Left ventricle myocardium inferior (tissue), 1 donor: ENCODE data around the gene CEACAM4. TPM values are rescaled to one million over a fixed set of nuclear protein-coding genes. Genes with fewer than 3 reads are reported as not detected.

Experiments used
- DNase-seq: peaks from one replicate; pipeline ENCODE4 v3.0.0-alpha.2; 2020
- H3K27ac ChIP-seq: fragments of 200-600 bp; replicated peaks from 2 replicates; pipeline ENCODE4 v1.8.0; 2021
- H3K27me3 ChIP-seq: fragments of 200-600 bp; 2 replicates; pipeline ENCODE4 v1.8.0; 2021; ENCODE audit warnings: low read depth
- H3K36me3 ChIP-seq: fragments of 200-600 bp; 2 replicates; pipeline ENCODE4 v1.8.0; 2021
- H3K4me1 ChIP-seq: fragments of 200-600 bp; 2 replicates; pipeline ENCODE4 v1.8.0; 2021
- H3K4me3 ChIP-seq: fragments of 200-600 bp; 2 replicates; pipeline ENCODE4 v1.8.0; 2021; ENCODE audit warnings: mild to moderate bottlenecking, moderate library complexity
- H3K9me3 ChIP-seq: fragments of 200-600 bp; replicated peaks from 2 replicates; pipeline ENCODE4 v1.8.0; 2021
- intact Hi-C: fragments of 100-400 bp; cut with micrococcal nuclease; formaldehyde crosslinking; loops from one replicate; pipeline ENCODE4 v1.11.0; 2022
- total RNA-seq: library from RNA; stranded (reverse); fragmentation: NEBNext Ultra II Directional; extraction: Animal tissue kit (Norgen Biotek cat#: 25700); gene quantifications from one replicate; pipeline ENCODE4 v1.2.1, GENCODE V29; 2021
- TF ChIP-seq, protein P1 (sequence below): fragments of 200-600 bp; IDR thresholded peaks from 2 replicates; pipeline ENCODE4 v1.8.0; 2021; ENCODE audit warnings: antibody characterized with exemption, mild to moderate bottlenecking, borderline replicate concordance
- donor health status: DM: no; HTN: yes; CAD: no; lungs with severe emphysema.

The CEACAM4 gene
- total RNA-seq, 1 donor from 2014 or later, result 0.25 TPM

DNA sequence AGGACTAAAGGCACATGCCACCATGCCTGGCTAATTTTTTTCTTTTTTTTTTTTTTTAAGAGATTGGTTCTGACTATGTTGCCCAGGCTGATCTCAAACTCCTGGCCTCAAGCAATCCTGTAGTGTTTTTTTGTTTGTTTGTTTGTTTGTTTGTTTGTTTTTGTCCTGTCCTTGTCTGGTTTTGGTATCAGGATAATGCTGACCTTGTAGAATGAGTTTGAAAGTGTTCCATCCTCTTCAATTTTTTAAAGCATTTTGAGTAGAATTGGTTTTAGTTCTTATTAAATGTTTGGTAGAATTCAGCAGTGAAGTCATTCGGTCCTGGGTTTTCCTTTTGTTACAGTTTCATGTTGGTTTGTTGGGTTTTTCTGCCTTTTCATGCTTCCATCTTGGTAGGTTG is 19.2 kb downstream of the CEACAM4 start:
- intact Hi-C loops, result no loop called here

DNA sequence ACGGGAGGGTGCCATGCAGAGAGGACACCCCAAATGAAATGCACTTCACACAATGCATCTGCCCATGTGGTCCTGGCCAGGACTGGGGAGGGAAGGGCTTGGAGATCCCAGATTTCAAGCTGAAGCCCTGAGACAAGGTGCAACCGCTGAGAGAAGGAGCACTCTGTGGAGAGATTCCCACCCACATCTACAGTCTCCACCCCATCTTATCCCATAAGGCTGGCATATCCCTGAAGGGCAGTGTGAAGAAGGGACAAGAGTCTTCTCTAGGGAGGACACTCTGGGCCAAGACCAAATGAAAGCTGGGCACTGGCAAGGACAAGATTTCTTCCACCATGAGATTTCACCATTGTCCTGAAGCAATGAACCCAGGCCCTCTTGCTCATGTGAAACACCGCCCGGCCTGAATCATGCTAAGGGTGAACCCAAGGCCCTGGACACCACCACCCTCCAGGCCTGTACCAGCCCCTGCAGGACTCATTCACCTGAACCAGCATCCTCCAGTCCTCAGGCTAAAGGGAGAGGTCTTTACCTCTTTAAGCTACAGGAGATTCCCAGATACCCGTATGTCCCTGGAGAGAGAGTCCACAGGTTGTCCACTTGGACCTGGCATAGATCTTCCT is 20.5 kb downstream of the CEACAM4 start:
- intact Hi-C loops, result no loop called here
- Histone ChIP-seq H3K9me3 (peaks cover 13% of the 10 kb centered on the region), H3K4me3 (no peak overlapping the region), H3K27ac (no peak overlapping the region), H3K4me1 (no peaks in the 10 kb centered on the region), H3K27me3 (peaks cover 49% of the 10 kb centered on the region), H3K36me3 (no peaks in the 10 kb centered on the region)
- no peak for DNase-seq
- TF ChIP-seq, protein P1, sequence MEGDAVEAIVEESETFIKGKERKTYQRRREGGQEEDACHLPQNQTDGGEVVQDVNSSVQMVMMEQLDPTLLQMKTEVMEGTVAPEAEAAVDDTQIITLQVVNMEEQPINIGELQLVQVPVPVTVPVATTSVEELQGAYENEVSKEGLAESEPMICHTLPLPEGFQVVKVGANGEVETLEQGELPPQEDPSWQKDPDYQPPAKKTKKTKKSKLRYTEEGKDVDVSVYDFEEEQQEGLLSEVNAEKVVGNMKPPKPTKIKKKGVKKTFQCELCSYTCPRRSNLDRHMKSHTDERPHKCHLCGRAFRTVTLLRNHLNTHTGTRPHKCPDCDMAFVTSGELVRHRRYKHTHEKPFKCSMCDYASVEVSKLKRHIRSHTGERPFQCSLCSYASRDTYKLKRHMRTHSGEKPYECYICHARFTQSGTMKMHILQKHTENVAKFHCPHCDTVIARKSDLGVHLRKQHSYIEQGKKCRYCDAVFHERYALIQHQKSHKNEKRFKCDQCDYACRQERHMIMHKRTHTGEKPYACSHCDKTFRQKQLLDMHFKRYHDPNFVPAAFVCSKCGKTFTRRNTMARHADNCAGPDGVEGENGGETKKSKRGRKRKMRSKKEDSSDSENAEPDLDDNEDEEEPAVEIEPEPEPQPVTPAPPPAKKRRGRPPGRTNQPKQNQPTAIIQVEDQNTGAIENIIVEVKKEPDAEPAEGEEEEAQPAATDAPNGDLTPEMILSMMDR, result no peak

More for the DNA sequence above, 19.2 kb downstream of the CEACAM4 start:
- no peak for DNase-seq
- peaks cover 13% of the 10 kb centered on the region for H3K9me3 ChIP-seq
- no peak overlapping the region for H3K27ac ChIP-seq
- TF ChIP-seq, protein P1, result no peak
- H3K27me3 ChIP-seq, result peaks cover 47% of the 10 kb centered on the region
- no peaks in the 10 kb centered on the region for H3K36me3 ChIP-seq
- H3K4me1 ChIP-seq, result no peaks in the 10 kb centered on the region
- H3K4me3 ChIP-seq, result no peak overlapping the region

DNA sequence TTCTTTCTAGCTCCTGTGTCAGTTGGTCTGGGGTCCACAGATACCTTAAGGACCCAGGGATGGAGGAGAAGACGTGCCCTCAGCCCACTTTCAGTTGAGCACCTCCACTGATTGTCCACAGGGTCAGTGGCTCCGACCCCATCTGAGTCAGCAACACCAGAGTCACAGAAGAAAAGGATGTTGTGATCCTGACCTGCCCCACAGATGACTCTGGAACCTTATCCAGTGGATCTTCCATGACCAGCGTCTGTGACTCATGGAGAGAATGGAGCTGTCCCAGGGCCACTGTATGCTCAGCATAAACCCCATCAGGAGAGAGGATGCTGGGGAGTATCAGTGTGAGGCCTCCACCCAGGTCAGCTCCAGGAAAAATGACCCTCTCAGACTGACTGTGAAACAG is 22.0 kb downstream of the CEACAM4 start:
- TF ChIP-seq, protein P1, result no peak
- no peak overlapping the region for H3K4me3 ChIP-seq
- no peaks in the 10 kb centered on the region for H3K4me1 ChIP-seq
- H3K27ac ChIP-seq, result no peak overlapping the region
- intact Hi-C loops, result no loop called here
- H3K9me3 ChIP-seq, result peaks cover 9% of the 10 kb centered on the region
- H3K27me3 ChIP-seq, result peaks cover 59% of the 10 kb centered on the region
- H3K36me3 ChIP-seq, result no peaks in the 10 kb centered on the region
- no peak for DNase-seq

DNA sequence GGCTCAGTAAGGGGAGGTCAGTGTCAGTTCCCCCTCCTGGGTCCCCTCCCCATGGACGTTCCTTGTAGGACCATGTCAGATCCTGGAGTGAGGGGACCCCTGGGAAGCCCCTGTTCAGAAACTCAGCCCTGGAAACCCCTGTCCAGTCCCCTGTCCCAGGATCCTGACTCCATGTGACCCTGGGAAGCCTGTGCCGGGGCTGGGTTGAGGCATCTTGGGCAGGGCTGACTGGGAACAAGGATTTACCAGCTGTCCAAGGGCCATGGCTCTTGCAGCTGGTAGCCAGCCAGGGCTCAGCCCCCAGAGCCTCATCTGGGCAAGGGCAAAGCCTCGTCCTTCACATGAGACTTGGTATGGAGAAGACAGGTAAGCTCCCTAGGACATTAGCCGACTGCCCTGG is 25.1 kb downstream of the CEACAM4 start:
- no peaks in the 10 kb centered on the region for H3K4me1 ChIP-seq
- TF ChIP-seq, protein P1, result no peak
- H3K27ac ChIP-seq, result no peak overlapping the region
- no peak for DNase-seq
- no peak overlapping the region for H3K4me3 ChIP-seq
- H3K36me3 ChIP-seq, result no peaks in the 10 kb centered on the region
- H3K27me3 ChIP-seq, result peaks cover 80% of the 10 kb centered on the region
- no peaks in the 10 kb centered on the region for H3K9me3 ChIP-seq
- intact Hi-C loops, result no loop called here

DNA sequence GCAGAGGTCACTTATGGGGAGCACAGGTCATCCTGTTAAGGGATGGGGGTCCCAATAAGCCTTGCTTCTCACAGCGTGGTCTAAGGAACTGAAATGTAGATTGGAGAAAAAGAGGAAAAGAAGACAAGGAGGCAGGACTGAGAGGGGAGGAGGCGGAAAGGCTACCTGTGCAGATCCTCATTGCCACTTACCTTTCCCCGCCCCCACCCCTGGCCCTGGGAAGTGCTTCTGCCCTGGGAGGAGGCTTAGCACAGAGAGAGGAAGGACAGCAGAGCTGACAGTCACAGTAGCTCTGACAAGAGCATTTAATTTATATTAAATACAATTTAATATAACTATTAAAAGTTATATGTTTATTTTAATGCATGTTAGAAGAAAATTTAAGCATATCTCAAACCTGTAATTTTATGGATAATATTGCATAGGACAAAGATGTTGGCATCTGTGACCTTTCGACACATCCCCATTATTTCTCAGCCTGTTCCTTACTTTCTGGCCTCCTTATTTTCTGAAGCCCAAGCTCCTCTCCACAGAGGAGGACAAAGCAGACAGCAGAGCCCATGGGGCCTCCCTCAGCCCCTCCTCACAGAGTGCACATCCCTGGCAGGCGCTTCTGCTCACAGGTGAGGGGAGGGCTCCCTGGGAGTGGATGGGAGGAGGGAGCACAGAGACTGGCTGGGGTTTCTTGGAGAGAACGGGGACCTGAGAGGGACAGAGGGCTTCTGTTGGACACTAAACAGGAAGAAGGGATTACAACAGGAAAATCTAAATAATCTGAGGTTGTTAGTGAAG is 27.5 kb downstream of the CEACAM4 start:
- no peaks in the 10 kb centered on the region for H3K36me3 ChIP-seq
- TF ChIP-seq, protein P1, result no peak
- intact Hi-C loops, result no loop called here
- no peaks in the 10 kb centered on the region for H3K9me3 ChIP-seq
- no peak overlapping the region for H3K27ac ChIP-seq
- H3K27me3 ChIP-seq, result peaks cover 80% of the 10 kb centered on the region
- H3K4me1 ChIP-seq, result no peaks in the 10 kb centered on the region
- no peak for DNase-seq
- no peak overlapping the region for H3K4me3 ChIP-seq
